Measurements from ENCODE around the gene SLC35A1.

SLC35A1 gene

GRCh38 chr6:87540539-87540938 is 67.8 kb downstream of the SLC35A1 start:
- no peak overlapping the region for H3K4me3 ChIP-seq (ENCODE audit: control insufficient read depth, low read depth, low read length)
- TF ChIP-seq CTCF (conservative IDR thresholded peaks at IDR 0.05; ENCODE audit: control insufficient read depth, insufficient read depth, low read depth, low read length) = no peak
- no peak for DNase-seq (ENCODE audit: low read depth)

- no peak for TF ChIP-seq CTCF (conservative IDR thresholded peaks at IDR 0.05; ENCODE audit: control insufficient read depth, insufficient read depth, low read depth, low read length)
Measured at GRCh38 chr6:87541041-87541440, 68.3 kb downstream of the SLC35A1 start.

GRCh38 chr6:87541744-87542143 is 69.0 kb downstream of the SLC35A1 start:
- TF ChIP-seq CTCF (conservative IDR thresholded peaks at IDR 0.05; ENCODE audit: control insufficient read depth, insufficient read depth, low read depth, low read length) = no peak
- H3K4me3 ChIP-seq (ENCODE audit: control insufficient read depth, low read depth, low read length) = no peak overlapping the region
- no peak for DNase-seq (ENCODE audit: low read depth)

More at GRCh38 chr6:87541041-87541440, 68.3 kb downstream of the SLC35A1 start:
- H3K4me3 ChIP-seq (ENCODE audit: control insufficient read depth, low read depth, low read length) = no peak overlapping the region
- DNase-seq (ENCODE audit: low read depth) = no peak

GRCh38 chr6:87543696-87544473 is 71.1 kb downstream of the SLC35A1 start:
- H3K4me3 ChIP-seq (ENCODE audit: control insufficient read depth, low read depth, low read length) = no peak overlapping the region
- no peak for DNase-seq (ENCODE audit: low read depth)
- no peak for TF ChIP-seq CTCF (conservative IDR thresholded peaks at IDR 0.05; ENCODE audit: control insufficient read depth, insufficient read depth, low read depth, low read length)

GRCh38 chr6:87544474-87544735 is 71.6 kb downstream of the SLC35A1 start:
- no peak overlapping the region for H3K4me3 ChIP-seq (ENCODE audit: control insufficient read depth, low read depth, low read length)
- TF ChIP-seq CTCF (conservative IDR thresholded peaks at IDR 0.05; ENCODE audit: control insufficient read depth, insufficient read depth, low read depth, low read length) = no peak
- DNase-seq (ENCODE audit: low read depth) = no peak

GRCh38 chr6:87551799-87552198 is 79.0 kb downstream of the SLC35A1 start:
- no peak for DNase-seq (ENCODE audit: low read depth)
- no peak overlapping the region for H3K4me3 ChIP-seq (ENCODE audit: control insufficient read depth, low read depth, low read length)
- TF ChIP-seq CTCF (conservative IDR thresholded peaks at IDR 0.05; ENCODE audit: control insufficient read depth, insufficient read depth, low read depth, low read length) = no peak

Data from fibroblast of mammary gland (primary cell).